Muscle of back (tissue), 11 donors: ENCODE measurements around the gene TMEM178B. TPM values are rescaled to one million over a fixed set of nuclear protein-coding genes. Genes with fewer than 3 reads are reported as not detected.
"Not testable (repeated sequence)": the region's sequence is repeated elsewhere in the genome, so short reads cannot be mapped to it uniquely, and the experiment has no call there.

Experiments used
- DNase-seq, 3 donors: peaks; one replicate each; pipeline versions ENCODE4 v3.0.0 to v3.0.0-alpha.2; 2013
- polyA plus RNA-seq, 10 donors: library from polyadenylated mRNA; unstranded; fragments of 120-200 nt; gene quantifications; one replicate each; pipeline ENCODE4 v1.2.1, GENCODE V29; 2013; ENCODE audit not compliant: insufficient read length in 10 of 10

The TMEM178B gene
- polyA plus RNA-seq, 10 donors: 0.38 to 1.4 (median 0.58) TPM

DNA sequence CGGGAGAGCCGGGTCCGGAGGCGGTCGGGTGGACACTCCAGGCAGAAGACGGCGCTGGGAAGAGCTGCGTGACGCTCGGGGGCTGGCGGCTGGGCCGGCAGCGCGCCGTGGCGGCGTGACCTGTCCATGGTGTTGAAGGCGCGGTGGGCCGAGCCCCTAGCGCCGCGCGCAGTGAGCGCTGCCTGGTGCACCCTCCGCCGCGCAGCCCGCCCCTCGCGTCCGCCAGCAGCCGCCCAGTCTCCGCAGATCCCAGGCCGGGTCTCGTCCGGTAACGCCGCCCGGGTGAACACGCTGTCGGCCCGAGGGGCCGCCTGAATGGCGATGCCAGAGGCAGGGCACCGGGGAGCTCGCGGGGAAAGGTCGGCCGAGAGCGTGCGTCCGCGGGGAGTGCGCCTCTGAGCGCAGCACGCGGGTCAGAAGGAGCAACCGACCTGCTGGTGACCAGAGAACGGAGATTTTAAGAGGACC lies 657 bp upstream of the TMEM178B start:
- DNase-seq: peak; percentile 7 to 67 (median 47)

DNA sequence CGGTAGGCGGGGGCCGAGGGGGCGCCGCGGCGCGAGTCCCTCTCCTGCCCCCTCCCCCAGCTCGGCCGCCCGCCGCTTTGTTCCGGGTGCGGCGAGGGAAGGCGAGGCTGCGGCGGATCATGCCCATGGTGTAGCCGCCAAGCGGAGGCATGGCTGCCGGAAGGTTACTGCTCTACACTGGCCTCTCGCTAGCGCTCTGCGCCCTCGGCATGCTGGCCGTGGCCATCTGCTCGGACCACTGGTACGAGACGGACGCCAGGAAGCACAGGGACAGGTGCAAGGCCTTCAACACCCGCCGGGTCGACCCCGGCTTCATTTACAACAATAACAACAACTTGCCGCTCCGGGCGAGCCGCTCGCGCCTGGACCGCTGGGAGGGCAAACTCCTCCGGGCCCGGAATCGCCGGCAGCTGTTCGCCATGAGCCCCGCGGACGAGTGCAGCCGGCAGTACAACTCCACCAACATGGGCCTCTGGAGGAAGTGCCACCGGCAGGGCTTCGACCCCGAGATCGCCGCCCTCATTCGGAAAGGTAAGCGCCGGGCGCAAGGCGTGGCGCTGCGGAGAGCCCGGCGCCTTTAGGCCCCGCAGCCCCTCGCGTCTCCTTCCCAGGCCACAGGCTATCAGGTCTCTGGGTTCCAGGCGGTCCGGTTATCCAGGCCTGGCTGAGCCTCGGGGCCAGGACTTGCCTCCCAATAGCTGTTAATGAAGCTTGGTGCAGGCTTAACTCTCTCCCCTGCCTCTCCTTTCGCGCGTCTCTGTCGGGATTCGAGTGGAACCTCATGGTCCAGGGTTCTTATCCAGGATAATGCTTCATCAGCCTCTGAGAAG lies 513 bp downstream of the TMEM178B start:
- DNase-seq: peak in 1 of 3 donors; percentile 11

DNA sequence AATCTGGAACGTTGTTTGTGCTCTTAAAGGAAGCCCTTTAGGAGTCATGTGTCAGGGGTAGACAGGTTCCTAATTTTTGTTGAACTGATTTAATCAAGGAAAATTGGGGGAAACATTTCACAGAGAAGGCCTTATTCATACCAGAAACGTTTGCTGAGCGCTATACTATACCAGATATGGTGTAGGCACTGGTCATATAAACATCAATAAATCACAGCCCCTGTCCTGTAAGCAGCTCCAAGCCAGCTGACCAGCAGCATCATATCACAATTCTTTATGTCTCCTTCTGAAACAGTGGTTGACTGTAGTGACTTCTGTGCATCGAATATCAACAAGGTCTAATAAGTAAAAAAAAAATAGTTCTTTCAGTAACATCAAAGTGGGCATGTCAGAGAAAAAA lies 1.1 kb downstream of the TMEM178B start:
- peak in 1 of 3 donors; percentile 3 for DNase-seq

DNA sequence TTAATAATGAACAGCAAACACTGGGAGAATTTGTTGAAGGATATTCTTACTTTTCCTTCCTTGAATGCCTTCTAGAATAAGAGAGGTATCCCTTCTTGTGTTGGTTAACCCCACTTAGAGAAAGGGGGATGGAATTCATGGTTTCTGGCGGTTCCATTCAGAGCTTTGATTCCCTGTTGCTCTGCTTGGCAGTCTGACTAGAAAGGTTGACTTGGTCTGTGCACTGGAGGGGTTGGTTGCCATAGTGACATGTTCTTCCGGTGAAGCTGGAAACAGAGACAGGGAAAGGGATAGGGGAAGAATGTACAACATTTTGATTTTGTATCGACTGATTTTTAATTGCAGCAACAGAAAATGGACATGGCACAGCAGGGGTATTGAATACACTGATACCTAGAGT lies 2.5 kb downstream of the TMEM178B start:
- DNase-seq: no peak

DNA sequence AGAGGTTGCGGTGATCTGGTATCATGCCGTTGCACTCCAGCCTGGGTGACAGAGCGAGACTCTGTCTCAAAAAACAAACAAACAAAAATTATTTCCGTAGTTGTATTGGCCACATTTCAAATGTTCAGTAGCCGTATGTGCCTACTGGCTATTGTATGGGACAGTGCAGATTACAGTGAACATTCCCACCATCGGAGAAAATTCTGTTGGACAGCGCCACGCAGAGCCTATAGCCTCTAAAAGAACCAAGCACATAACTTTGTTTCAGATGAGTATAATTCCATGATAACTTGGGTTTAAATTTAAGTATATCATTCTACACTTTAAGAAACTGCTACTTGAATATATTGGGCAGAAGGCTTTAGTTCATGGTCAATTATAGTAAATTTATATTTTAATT lies 5.4 kb downstream of the TMEM178B start:
- no peak for DNase-seq

DNA sequence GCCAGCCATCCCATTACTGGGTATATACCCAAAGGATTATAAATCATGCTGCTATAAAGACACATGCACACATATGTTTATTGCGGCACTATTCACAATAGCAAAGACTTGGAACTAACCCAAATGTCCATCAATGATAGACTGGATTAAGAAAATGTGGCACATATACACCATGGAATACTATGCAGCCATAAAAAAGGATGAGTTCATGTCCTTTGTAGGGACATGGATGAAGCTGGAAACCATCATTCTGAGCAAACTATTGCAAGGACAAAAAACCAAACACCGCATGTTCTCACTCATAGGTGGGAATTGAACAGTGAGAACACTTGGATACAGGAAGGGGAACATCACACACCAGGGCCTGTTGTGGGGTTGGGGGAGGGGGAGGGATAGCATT lies 15.6 kb downstream of the TMEM178B start:
- DNase-seq: not testable (repeated sequence)

DNA sequence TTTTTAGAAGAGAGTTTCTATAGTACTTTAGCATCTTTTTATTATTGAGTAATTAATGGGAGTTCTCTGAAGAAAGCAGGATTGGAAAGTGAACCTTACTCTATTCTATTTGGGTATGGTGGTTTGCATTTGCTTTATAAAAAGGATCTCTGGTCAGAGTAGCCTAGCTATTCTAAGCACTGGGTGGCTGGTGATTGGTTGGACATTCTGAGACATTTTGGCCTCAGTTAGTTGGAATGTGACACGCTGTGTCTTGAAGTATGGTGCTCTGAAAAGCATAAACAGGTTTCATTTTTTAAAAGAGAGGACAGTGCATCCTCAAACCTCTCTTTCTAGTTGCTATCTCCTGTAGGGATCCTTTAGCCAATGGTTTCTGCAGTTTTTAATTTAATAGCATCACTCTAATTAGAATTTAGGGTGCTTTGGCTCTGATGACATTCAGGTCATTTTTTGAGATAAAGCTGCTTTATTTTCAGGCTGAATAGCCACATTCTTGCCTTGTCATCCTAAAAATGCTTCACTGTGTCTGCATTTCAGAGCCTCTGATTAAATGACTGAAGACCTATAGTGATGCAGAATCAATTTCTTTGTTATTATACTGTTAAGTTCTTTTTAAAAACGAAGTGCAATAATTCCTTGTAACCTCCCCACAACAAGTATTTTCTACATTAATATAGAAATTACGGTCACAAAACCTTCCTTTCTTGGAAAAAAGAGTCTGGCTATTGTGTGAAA lies 20.6 kb downstream of the TMEM178B start:
- DNase-seq: no peak

DNA sequence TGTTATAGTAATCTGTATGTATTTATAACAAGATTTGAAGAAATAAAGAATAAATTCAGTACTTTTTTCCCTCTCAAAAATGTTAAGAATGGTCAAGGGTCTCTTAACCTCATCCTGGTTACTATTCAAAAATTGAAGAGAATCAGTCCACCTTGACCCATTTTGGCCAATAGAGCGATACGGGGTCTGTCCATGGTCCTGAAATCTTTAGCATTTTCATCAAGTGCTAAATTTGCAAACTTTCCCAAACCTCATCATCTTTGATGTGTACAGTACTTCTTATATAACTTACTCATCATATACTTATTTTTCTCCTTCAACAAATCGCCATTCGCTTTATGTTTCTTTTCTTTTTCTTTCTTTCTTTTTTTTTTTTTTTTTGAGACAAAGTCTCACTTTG lies 23.6 kb downstream of the TMEM178B start:
- DNase-seq: peak in 1 of 3 donors; percentile 16

DNA sequence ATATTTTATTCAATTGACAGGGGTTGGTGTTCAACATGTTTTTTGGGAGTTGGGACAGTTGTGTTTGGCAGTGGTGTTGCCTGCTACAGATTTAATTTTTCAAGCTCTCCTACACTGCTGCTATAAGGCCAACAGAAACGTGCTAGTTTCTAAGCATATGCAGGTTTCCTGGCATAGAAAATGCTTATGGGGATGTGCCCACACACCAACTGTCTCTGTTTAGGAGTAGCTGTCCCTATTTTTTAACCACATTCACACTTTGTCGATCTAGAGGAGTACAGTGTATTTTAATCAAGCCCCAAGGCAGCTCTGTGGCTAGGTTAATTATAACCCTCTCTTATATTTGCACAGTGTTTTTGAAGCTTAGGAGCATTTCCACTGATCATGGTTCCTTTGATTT lies 28.6 kb downstream of the TMEM178B start:
- DNase-seq: no peak

DNA sequence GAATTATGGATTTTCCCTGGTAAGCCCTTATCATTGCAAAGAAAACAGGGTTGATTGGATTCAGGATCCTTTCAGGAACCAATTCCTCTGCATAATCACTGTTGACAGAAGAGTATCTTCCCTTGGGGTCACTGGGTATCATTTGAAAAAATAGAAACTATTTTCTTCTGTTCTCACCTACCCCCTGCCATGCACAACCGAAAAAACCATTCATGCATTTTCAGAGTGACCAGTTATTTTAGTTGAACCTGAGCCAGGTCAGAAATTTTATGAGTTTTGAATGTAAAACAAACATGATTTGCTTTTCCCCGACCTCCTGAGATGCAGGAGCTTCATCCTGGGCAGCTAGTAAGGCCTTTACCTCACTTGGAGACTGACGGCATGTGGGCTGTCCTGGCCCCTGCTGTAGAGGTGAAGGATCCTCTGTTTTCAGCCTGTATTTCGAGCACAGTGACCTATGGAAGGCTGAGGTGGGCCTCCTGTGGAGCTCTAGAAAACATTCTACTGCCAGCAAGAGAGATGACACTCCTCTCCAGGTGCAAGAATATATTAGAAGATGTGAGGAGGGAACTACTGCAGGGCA lies 30.1 kb downstream of the TMEM178B start:
- no peak for DNase-seq

DNA sequence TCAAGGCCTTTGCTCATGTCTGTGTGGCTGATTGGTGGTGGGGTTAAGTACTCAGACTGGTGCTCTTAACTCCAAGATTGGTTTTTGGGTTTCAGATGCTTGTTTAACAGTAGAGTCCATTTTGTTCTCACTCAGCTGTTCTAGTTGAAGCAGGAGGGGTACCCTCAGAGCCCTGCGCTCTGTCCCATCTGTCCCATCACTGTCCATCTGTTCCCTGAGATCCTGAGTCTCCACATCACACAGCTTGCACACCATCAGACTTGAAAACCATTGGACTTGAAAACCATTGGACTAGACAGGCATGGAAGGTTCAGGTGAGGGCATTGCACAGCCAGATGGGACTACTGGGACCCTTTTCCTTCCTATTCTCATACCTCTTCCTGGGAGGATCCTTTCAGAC lies 39.3 kb downstream of the TMEM178B start:
- DNase-seq: no peak

DNA sequence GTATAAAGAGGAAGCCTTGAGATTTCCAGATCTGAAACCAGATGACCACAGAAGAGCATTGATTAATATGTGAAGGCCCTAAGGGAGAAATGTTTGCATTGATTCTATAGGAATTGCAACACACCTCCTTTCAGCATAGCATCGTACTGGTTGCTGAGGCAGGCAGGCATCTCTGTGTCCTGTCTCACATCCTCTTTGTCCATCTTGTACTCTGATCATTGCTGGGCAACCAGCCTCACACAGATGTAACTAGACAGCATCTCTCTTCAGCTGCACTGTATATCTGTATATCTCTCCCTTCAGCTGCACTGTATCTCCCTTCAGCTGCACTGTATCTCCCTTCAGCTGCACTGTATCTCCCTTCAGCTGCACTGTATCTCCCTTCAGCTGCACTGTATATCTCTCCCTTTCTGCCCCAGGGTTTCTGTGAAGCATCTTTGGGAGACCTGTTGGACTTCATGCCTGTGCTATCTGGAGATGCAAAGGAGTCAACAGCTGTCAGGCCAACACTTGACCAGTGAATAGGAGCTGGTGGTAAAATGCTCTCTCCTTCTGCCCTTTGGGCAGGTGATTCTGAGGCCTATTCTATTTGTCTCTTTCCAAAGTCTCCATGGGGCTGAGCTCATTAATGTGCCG lies 40.3 kb downstream of the TMEM178B start:
- no peak for DNase-seq

DNA sequence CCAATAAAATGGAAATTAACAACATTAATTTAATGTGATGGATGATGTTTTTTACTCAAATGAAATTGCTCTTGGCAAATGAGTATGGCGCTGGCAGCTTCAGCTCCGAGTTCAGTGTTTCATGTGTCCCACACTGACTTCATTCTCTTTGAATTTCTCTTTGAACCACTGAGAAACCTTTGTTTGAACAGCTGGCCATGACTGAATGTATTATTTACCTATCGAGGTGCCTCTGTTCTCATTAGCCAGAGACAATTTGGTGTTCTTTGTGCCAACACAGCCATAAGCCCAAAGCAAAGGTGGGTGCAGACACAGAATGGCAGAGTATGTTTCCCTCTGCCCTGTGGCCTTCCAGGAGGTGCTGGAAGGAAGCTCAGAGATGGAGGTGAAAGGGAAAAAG lies 42.1 kb downstream of the TMEM178B start:
- DNase-seq: no peak

DNA sequence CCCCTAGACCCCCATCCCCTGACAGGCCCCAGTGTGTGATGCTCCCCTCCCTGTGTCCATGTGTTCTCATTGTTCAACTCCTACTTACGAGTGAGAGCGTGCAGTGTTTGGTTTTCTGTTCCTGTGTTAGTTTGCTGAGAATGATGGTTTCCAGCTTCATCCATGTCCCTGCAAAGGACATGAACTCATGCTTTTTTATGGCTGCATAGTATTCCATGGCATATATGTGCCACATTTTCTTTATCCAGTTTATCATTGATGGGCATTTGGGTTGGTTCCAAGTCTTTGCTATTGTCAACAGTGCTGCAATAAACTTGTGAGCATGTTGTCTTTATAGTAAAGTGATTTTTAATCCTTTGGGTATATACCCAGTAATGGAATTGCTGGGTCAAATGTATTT lies 42.8 kb downstream of the TMEM178B start:
- not testable (repeated sequence) for DNase-seq

DNA sequence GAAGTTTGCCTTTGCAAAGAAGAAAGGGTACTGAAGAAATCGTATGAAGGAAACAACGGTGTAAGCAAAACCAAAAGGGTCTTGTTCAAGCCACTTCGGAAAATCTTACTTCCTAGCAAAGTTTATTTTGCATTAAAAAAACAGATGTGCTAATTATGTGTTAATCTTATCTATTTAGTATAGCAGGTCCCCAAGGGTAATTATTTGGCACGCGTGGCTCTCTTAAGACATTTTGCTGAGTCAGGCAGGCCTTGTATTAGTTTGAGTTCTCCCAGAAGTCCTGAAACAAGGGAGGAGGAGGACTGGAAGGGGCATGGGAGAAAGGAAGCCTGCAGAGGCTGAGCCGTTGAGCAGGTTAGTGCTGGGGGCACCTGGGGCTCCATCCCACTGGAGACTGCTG lies 44.9 kb downstream of the TMEM178B start:
- no peak for DNase-seq

DNA sequence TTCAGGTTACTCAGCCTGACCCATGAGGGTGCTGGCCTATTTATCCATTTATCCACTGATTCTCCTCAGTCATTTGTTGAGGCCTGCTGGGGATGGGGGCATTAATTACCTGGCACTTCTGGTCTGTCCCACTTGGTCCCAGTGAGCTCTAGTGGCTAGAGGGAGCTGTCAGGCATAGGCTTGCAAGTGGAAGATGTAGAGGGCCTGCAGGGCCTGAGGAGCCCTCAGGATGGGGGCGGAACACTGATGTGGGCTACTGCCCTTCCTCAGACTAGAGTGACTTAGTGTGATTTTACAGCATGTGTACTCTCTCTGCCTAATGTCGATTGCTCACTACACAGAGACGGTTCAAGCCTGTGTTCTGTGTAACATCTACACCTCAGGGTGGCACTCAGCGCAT lies 45.3 kb downstream of the TMEM178B start:
- DNase-seq: no peak

DNA sequence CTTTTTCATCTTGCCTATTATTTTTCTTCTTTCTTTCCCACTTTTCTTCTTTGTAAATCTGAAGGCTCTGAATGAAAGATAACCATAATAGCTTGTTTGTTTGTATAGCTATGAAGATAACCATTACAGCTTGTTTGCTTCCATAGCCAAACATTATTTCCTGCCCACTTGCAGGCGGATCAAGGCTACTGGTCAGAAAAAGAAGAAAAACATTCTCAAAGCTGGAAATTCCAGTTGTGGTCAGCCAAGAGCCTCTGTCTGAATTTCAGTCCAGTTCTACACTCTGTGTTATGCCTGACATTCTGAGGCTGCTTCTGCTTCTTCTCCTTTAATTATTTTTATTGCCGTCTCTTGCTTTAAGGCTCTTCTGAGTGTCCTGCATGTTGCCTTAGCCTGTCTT lies 48.9 kb downstream of the TMEM178B start:
- DNase-seq: no peak

DNA sequence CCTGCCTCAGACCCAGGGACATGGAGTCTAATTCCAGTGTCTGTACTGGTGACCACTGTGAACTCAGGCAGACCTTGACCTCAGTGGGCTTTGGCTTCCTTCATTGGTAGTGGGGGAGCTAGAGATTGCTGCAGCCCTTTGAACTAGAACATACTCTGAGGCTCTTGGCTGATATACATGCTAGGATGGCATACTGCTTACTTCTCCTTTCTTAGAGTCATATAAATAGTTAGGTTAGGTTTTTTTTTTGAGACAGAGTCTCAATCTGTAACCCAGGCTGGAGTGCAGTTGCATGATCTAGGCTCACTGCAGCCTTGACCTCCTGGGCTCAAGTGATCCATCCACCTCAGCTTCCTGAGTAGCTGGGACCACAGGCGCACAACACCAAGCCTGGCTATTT lies 49.7 kb downstream of the TMEM178B start:
- no peak for DNase-seq

DNA sequence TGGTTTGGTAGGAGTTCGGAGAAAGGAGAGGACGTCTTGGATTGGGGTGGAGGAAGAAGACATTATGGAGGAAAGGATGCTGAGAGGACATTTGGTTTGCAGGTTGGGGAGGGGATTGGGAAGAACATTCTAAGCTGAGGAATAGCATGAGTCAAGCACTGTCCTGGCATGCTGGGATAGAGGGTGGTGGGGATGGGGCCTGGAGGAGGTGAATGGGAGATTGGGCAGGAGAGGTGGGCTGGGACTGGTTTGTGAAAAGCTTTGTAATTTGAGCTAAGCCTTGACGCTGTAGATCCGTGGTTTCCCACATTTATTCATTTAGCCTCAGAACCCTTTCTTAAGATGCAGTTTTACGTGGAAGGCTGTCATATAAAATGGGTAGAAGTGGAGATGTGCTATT lies 52.2 kb downstream of the TMEM178B start:
- DNase-seq: no peak

DNA sequence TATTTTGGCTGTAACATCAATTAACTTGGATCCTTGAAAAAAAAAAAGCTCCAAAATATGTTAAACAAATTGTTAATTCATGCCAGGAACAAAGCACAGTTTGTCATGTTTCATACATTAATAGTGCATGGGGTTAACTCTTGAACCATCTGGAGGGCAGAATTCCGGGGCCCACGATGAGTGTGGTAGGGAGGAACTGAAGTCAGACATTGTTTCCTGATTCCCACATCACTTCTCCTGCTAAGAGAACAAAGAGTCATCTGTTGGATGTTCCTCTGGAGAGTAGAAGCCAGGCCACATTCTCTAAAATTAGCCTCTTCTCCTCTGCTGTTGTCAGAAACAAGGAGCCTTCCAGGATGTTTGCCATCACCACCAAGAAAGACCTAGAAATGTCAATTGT lies 54.6 kb downstream of the TMEM178B start:
- DNase-seq: no peak

DNA sequence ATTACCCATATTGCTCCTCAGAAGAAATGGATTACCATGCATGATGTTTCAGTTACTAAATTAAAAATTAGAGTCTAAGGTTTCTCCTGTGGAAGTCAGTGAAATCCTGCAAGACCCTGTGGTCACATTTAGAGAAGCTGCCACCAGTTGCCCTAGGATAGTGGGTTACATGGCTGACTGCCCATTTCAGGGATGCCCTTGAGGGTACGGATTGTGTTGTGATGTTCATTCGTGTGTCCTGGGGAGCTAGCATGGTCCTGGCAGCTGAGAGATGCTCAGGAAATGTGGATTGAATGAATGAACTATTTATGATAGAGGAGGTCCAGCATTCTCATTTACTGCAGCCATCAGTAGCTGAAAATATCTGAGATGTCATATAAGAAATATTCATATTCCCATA lies 55.1 kb downstream of the TMEM178B start:
- DNase-seq: no peak

DNA sequence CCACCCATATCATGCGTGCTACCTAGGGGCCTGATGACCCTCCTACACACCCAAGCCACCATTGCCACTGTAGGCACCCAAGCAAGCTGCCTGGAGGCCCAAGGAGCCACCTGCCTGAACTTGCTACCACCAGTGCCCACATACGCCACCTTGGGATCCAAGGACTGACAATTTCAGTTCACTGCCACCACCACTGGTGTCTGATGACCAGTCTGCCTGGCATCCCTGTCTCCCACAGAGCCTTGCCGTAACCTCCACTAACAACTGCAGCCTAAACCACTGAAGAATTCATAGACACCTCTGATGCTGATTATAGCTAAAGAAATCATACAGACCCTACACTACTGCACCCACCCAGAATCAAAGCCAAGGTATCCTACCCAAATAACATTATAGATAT lies 58.8 kb downstream of the TMEM178B start:
- DNase-seq: no peak
